Muscle layer of duodenum (tissue), 2 donors: ENCODE results near the gene GRAMD1B.

Experiments
- H3K27ac ChIP-seq: one replicate; pipeline ENCODE4 v1.7.0; 2013; ENCODE audit warnings: mild to moderate bottlenecking, low read length
- H3K27me3 ChIP-seq: one replicate; pipeline ENCODE4 v1.7.0; 2013; ENCODE audit warnings: low read depth, mild to moderate bottlenecking, control low read depth, low read length
- H3K36me3 ChIP-seq, 2 donors: one replicate each; pipeline ENCODE4 v1.7.0; 2013; ENCODE audit warnings: low read length in 2 of 2, control low read depth in 1 of 2, mild to moderate bottlenecking in 1 of 2; ENCODE audit not compliant: insufficient read depth in 2 of 2, control insufficient read depth in 1 of 2
- H3K4me1 ChIP-seq, 2 donors: one replicate each; pipeline ENCODE4 v1.7.0; 2013; ENCODE audit warnings: low read length in 2 of 2, mild to moderate bottlenecking in 2 of 2, control low read depth in 1 of 2, moderate library complexity in 1 of 2; ENCODE audit not compliant: insufficient read depth in 2 of 2, control insufficient read depth in 1 of 2
- H3K4me3 ChIP-seq, 2 donors: one replicate each; pipeline ENCODE4 v1.7.0; 2013; ENCODE audit warnings: low read length in 2 of 2, low read depth in 1 of 2, mild to moderate bottlenecking in 1 of 2
- H3K9me3 ChIP-seq, 2 donors: one replicate each; pipeline ENCODE4 v1.7.0; 2013; ENCODE audit warnings: low read length in 2 of 2, control low read depth in 1 of 2, mild to moderate bottlenecking in 1 of 2; ENCODE audit not compliant: control insufficient read depth in 1 of 2
- donor health status: healthy.

Gene GRAMD1B

GRCh38 chr11:123480290-123480815 is 50.3 kb downstream of the GRAMD1B start:
- Histone ChIP-seq H3K27ac (no peak overlapping the region), H3K4me1 (no peaks in the 10 kb centered on the region)

GRCh38 chr11:123480882-123481281 is 50.8 kb downstream of the GRAMD1B start:
- H3K27ac ChIP-seq, result no peak overlapping the region
- no peaks in the 10 kb centered on the region for H3K4me1 ChIP-seq
- no peak overlapping the region for H3K4me3 ChIP-seq
- H3K9me3 ChIP-seq, result no peaks in the 10 kb centered on the region
- H3K27me3 ChIP-seq, result no peaks in the 10 kb centered on the region
- no peaks in the 10 kb centered on the region for H3K36me3 ChIP-seq

More at GRCh38 chr11:123480290-123480815, 50.3 kb downstream of the GRAMD1B start:
- H3K27me3 ChIP-seq, result no peaks in the 10 kb centered on the region
- H3K9me3 ChIP-seq, result no peaks in the 10 kb centered on the region
- no peaks in the 10 kb centered on the region for H3K36me3 ChIP-seq
- H3K4me3 ChIP-seq, result no peak overlapping the region

- Histone ChIP-seq H3K9me3 (no peaks in the 10 kb centered on the region), H3K4me3 (no peak overlapping the region), H3K27me3 (no peaks in the 10 kb centered on the region), H3K4me1 (no peaks in the 10 kb centered on the region), H3K36me3 (no peaks in the 10 kb centered on the region), H3K27ac (no peak overlapping the region)
Observed at GRCh38 chr11:123481640-123482039, 51.6 kb downstream of the GRAMD1B start.

GRCh38 chr11:123482218-123482617 is 52.1 kb downstream of the GRAMD1B start:
- Histone ChIP-seq H3K4me3 (no peak overlapping the region), H3K27me3 (no peaks in the 10 kb centered on the region), H3K27ac (no peak overlapping the region), H3K36me3 (no peaks in the 10 kb centered on the region), H3K9me3 (no peaks in the 10 kb centered on the region), H3K4me1 (no peaks in the 10 kb centered on the region)

- Histone ChIP-seq H3K27ac (no peak overlapping the region), H3K36me3 (no peaks in the 10 kb centered on the region), H3K4me3 (no peak overlapping the region), H3K27me3 (no peaks in the 10 kb centered on the region), H3K9me3 (no peaks in the 10 kb centered on the region), H3K4me1 (no peaks in the 10 kb centered on the region)
Observed at GRCh38 chr11:123483058-123483457, 53.0 kb downstream of the GRAMD1B start.

GRCh38 chr11:123483466-123483865 is 53.4 kb downstream of the GRAMD1B start:
- H3K36me3 ChIP-seq, result no peaks in the 10 kb centered on the region
- no peaks in the 10 kb centered on the region for H3K4me1 ChIP-seq
- no peak overlapping the region for H3K27ac ChIP-seq
- H3K27me3 ChIP-seq, result no peaks in the 10 kb centered on the region
- no peak overlapping the region for H3K4me3 ChIP-seq
- H3K9me3 ChIP-seq, result no peaks in the 10 kb centered on the region

- Histone ChIP-seq H3K4me1 (no peaks in the 10 kb centered on the region), H3K27ac (no peak overlapping the region)
Observed at GRCh38 chr11:123484448-123484847, 54.4 kb downstream of the GRAMD1B start.

GRCh38 chr11:123487157-123487744 is 57.2 kb downstream of the GRAMD1B start:
- Histone ChIP-seq H3K4me1 (no peaks in the 10 kb centered on the region), H3K27ac (no peak overlapping the region), H3K9me3 (no peaks in the 10 kb centered on the region), H3K4me3 (no peak overlapping the region), H3K36me3 (no peaks in the 10 kb centered on the region), H3K27me3 (no peaks in the 10 kb centered on the region)

More at GRCh38 chr11:123484448-123484847, 54.4 kb downstream of the GRAMD1B start:
- Histone ChIP-seq H3K9me3 (no peaks in the 10 kb centered on the region), H3K4me3 (no peak overlapping the region), H3K36me3 (no peaks in the 10 kb centered on the region), H3K27me3 (no peaks in the 10 kb centered on the region)

- H3K27ac ChIP-seq, result no peak overlapping the region
- H3K4me1 ChIP-seq, result no peaks in the 10 kb centered on the region
- no peaks in the 10 kb centered on the region for H3K27me3 ChIP-seq
- H3K9me3 ChIP-seq, result no peaks in the 10 kb centered on the region
- no peaks in the 10 kb centered on the region for H3K36me3 ChIP-seq
- no peak overlapping the region for H3K4me3 ChIP-seq
Observed at GRCh38 chr11:123490527-123490926, 60.5 kb downstream of the GRAMD1B start.

GRCh38 chr11:123491241-123491640 is 61.2 kb downstream of the GRAMD1B start:
- Histone ChIP-seq H3K4me3 (no peak overlapping the region), H3K4me1 (no peaks in the 10 kb centered on the region), H3K9me3 (no peaks in the 10 kb centered on the region), H3K27ac (no peak overlapping the region), H3K36me3 (no peaks in the 10 kb centered on the region), H3K27me3 (no peaks in the 10 kb centered on the region)

- no peaks in the 10 kb centered on the region for H3K36me3 ChIP-seq
- no peaks in the 10 kb centered on the region for H3K27me3 ChIP-seq
- no peaks in the 10 kb centered on the region for H3K9me3 ChIP-seq
- H3K4me1 ChIP-seq, result no peaks in the 10 kb centered on the region
- no peak overlapping the region for H3K4me3 ChIP-seq
- no peak overlapping the region for H3K27ac ChIP-seq
Observed at GRCh38 chr11:123493349-123494063, 63.4 kb downstream of the GRAMD1B start.
